HG03469 (cell line): ENCODE results near the gene MCRS1.
"Not testable (repeated sequence)": the region's sequence is repeated elsewhere in the genome, so short reads cannot be mapped to it uniquely, and the experiment has no call there.

Source experiments
- ATAC-seq: cut with Tn5 transposase; IDR thresholded peaks from one replicate; pipeline ENCODE4 v1.9.1; 2021; ENCODE audit warnings: mild to moderate bottlenecking, moderate library complexity, moderate number of reproducible peaks; ENCODE audit not compliant: unreplicated experiment

Gene MCRS1

GRCh38 chr12:49542592-49543160 lies 25.3 kb downstream of the MCRS1 start:
- ATAC-seq = no peak

GRCh38 chr12:49541911-49542505 lies 25.9 kb downstream of the MCRS1 start:
- no peak for ATAC-seq

GRCh38 chr12:49541140-49541861 lies 26.6 kb downstream of the MCRS1 start:
- no peak for ATAC-seq

GRCh38 chr12:49540229-49541139 lies 27.5 kb downstream of the MCRS1 start:
- no peak for ATAC-seq

GRCh38 chr12:49539406-49540228 lies 28.3 kb downstream of the MCRS1 start:
- no peak for ATAC-seq

GRCh38 chr12:49538510-49539403 lies 29.2 kb downstream of the MCRS1 start, which contains the start of gene KCNH3:
Gene KCNH3, plus strand, starts transcription at chr12:49539030. Its CDS starts 387 bp downstream, at chr12:49539417.
- ATAC-seq = no peak

GRCh38 chr12:49537752-49538509 lies 30.0 kb downstream of the MCRS1 start:
- no peak for ATAC-seq

- ATAC-seq = no peak
Measured at GRCh38 chr12:49537231-49537751, 30.7 kb downstream of the MCRS1 start.

- ATAC-seq = no peak
Measured at GRCh38 chr12:49536526-49537071, 31.3 kb downstream of the MCRS1 start.

- no peak for ATAC-seq
Measured at GRCh38 chr12:49535921-49536525, 31.9 kb downstream of the MCRS1 start.

- ATAC-seq = no peak
Measured at GRCh38 chr12:49534731-49535278, 33.1 kb downstream of the MCRS1 start.

GRCh38 chr12:49534122-49534521 lies 33.8 kb downstream of the MCRS1 start:
- ATAC-seq = not testable (repeated sequence)

- ATAC-seq = no peak
Measured at GRCh38 chr12:49533331-49533730, 34.6 kb downstream of the MCRS1 start.

- no peak for ATAC-seq
Measured at GRCh38 chr12:49531745-49532144, 36.2 kb downstream of the MCRS1 start.

GRCh38 chr12:49529414-49529813 lies 38.5 kb downstream of the MCRS1 start:
- no peak for ATAC-seq

GRCh38 chr12:49527361-49528130 lies 40.4 kb downstream of the MCRS1 start:
- no peak for ATAC-seq

- ATAC-seq = no peak
Measured at GRCh38 chr12:49525942-49526341, 42.0 kb downstream of the MCRS1 start.
